OCI-M2 (cell line): ENCODE results near the gene RABGAP1L.

ENCODE experiments used
- DNase-seq: peaks from one replicate; lab custom pipeline; 2025; ENCODE audit not compliant: unreplicated experiment; lab: John Stamatoyannopoulos, UW

RABGAP1L gene

GRCh38 chr1:174197088-174197487 is 37.8 kb downstream of the RABGAP1L start:
- no peak for DNase-seq

DNA sequence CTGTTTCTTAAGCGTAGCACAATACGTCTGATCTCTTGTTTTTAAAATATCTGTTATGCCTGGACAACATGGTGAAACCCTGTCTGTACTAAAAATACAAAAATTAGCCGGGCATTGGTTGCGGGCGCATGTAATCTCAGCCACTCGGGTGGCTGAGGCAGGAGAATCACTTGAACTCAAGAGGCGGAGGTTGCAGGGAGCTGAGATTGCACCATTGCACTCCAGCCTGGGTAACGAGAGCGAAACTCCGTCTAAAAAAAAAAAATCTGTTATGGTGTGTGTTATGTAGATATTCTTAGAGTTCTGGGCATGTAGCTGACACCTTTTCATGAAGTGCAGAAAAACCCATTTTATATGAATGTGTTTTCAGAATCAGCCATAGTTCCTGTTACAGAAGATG is 38.2 kb downstream of the RABGAP1L start:
- DNase-seq = no peak

GRCh38 chr1:174198202-174198601 is 38.9 kb downstream of the RABGAP1L start:
- DNase-seq = no peak

GRCh38 chr1:174200746-174201145 is 41.4 kb downstream of the RABGAP1L start:
- no peak for DNase-seq

GRCh38 chr1:174204697-174205308 is 45.5 kb downstream of the RABGAP1L start:
- DNase-seq = no peak

GRCh38 chr1:174206148-174206836 is 47.0 kb downstream of the RABGAP1L start:
- DNase-seq = no peak

- DNase-seq = no peak
Observed at GRCh38 chr1:174209347-174210187, 50.2 kb downstream of the RABGAP1L start.

- DNase-seq = no peak
Observed at GRCh38 chr1:174211486-174211885, 52.2 kb downstream of the RABGAP1L start.

DNA sequence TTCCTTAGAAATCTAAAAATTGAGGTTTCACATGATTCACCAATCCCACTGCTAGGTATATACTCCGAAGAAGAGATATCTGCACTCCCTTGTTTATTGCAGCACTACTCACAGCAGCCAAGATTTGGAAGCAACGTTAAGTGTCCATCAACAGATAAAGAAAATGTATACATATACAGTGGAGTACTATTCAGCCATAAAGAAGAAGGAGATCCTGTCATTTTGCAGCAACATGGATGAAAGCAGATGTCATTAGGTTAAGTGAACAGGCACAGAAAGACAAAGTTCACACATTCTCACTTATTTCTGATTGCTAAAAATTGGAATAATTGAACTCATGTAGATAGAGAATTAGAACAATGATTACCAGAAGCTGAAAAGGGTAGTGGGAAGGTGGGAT is 56.4 kb downstream of the RABGAP1L start:
- no peak for DNase-seq

DNA sequence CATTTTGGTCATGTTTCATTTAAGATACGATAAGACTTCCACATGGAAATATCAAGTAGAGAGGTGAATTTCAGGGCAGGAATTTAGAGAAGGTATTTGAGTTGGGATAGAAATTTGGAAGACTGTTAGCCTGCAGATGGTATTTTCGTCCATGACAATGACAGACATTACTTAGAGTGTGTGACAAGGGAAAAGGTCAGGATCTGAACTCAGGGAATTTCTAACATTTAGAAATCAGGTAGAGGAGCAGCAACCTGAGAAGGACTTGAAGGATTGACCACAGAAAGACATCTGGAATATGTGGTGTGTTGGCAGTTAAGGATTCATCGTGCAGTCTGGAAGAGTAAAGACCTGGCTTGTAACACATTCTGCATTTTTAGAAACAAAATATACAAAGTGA is 57.9 kb downstream of the RABGAP1L start:
- no peak for DNase-seq

DNA sequence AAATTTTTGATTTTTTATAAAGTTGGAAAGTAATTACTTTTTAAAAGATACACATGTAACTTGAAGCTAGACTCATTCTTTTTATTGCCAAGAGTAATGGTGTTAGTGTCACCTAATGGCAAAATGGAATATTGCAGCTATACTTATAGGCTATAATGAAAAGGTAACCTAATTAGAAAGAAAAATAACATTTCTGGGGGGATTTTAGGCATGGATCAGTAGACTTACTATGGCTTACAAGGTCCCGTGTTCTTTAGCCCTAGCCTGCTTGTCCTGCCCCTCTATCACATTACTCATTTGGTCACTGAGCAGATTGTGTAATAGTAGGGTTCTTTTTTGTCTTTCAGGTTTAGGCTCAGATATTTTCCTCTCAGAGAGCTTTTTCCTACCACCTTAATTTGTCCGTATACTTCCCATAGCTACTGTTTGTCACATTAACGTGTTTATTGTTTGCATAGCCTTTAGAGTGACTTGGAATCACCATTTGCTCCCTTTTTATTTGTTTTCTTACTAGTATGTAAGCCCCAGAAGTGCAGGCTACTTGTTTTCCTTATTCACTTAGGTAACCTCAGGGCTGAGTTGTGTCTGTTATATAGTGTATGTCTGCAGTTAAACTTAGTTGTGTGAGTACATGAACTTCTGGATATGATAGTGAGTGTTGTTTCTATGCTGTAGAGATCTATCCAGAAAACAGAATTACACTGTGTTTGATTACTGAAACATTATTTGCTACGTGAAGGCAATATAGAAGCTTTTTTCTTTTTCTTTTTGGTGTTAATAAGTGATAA is 58.7 kb downstream of the RABGAP1L start:
- no peak for DNase-seq

DNA sequence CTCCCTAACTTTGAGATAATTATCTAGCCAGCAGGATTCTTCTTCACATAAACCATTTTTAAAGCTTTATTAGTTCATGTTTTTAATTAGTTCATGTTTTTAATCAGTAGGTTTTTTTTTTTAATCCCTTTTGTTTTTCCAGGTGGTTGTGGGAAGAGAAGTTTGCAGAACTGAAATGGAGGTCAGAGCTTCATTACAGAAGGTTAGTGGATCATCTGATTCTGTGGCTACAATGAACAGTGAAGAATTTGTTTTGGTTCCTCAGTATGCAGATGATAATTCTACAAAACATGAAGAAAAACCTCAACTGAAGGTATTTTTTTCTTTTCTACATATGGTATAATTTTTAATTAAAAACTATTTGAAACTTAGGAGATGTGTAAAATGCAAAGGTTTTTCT is 59.7 kb downstream of the RABGAP1L start:
- no peak for DNase-seq

DNA sequence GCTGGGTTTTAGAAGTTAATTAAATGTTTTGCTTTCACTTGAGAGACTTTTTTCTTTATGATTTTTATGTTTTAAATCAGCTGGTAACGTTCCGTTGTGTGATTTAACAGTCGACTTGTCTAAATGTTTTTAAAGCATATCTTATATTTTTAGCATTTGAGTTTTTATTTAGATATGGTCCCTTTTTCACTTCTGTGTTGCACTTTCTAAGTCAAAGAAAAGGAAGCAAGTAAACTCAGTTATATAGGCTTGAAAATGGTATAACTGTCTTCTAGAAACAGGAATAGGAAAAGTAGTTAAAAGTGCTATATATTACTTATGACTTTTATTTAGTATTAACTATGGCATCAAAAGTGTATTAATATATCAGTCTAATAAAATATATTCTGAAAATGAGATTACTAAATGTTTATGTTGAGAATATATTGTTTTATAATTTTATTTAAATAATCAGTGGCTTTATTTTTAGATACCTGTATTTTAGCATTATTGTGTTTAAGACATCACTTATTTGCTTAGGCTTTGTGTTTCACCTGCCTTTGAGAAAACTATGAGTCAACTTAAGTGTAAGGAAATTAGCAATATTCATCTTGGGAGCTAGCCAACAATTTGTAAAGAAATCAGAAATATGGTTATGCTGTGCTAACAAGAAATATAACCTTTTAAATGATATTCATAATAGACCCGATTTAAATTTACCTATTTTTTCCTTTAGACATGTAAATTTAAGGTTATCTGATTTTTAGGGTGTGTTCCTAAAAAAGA is 60.5 kb downstream of the RABGAP1L start:
- no peak for DNase-seq

- no peak for DNase-seq
Observed at GRCh38 chr1:174221681-174222080, 62.4 kb downstream of the RABGAP1L start.

DNA sequence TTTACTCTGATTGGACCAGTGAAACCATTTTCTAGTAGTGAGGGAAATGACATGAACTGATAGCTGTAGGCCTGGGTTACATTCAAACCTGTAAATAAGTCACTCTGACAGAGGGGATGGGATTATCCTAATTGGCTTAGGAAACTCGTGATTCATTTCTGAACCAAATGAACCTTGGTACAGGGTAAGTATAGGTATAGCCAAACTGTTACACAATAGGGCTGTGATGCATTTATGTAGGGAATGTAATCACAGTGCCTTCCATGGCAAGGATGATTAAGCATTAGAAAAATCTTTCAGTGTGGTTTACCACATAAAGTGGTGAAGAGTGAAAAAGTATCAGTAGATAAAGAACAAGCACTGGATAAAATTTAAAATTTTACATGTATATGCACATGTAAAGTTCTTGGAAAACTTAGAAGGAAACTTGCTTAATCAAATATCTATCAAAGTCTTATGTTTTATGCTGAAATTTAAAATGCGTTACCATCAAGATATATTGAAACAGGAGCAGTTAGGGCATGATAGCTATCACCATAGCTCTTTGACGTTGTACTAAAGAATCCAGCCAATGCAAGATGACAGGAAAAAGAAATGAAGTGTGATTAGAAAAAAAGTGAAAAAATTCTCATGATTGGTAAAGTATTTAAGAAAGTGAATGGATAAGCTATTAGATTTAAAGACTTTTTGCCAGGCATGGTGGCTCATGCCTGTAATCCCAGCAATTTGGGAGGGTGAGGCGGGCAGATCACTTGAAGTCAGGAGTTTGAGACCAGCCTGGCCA is 63.0 kb downstream of the RABGAP1L start:
- DNase-seq = no peak

- no peak for DNase-seq
Observed at GRCh38 chr1:174224641-174225040, 65.3 kb downstream of the RABGAP1L start.

- DNase-seq = no peak
Observed at GRCh38 chr1:174225499-174226204, 66.3 kb downstream of the RABGAP1L start.

- peak; percentile 56 for DNase-seq
Observed at GRCh38 chr1:174230399-174230798, 71.1 kb downstream of the RABGAP1L start.

- no peak for DNase-seq
Observed at GRCh38 chr1:174232761-174233160, 73.4 kb downstream of the RABGAP1L start.
